ENCODE results near the gene SP4.
"Not testable (repeated sequence)": the region's sequence is repeated elsewhere in the genome, so short reads cannot be mapped to it uniquely, and the experiment has no call there.

SP4 gene

GRCh38 chr7:21514062-21514461 is 86.2 kb downstream of the SP4 start:
- no peak overlapping the region for H3K4me3 ChIP-seq (ENCODE audit: low read depth, low read length)
- H2AFZ ChIP-seq, result no peak overlapping the region
- no peaks in the 10 kb centered on the region for H3K9me3 ChIP-seq (ENCODE audit: control insufficient read depth, low read length)
- H3K79me2 ChIP-seq, result no peaks in the 10 kb centered on the region
- no peak for TF ChIP-seq CTCF (IDR thresholded peaks at IDR 0.05)
- no peak overlapping the region for H3K27ac ChIP-seq
- no peak overlapping the region for H3K9ac ChIP-seq
- peaks cover 7% of the 10 kb centered on the region for H3K36me3 ChIP-seq (ENCODE audit: control insufficient read depth, insufficient read depth, low read length)
- H3K27me3 ChIP-seq (ENCODE audit: control insufficient read depth, insufficient read depth, low read length), result no peaks in the 10 kb centered on the region
- no peak overlapping the region for H3K4me2 ChIP-seq (ENCODE audit: low read length)
- H3K4me1 ChIP-seq, result no peaks in the 10 kb centered on the region

- no peaks in the 10 kb centered on the region for H3K9me3 ChIP-seq (ENCODE audit: control insufficient read depth, low read length)
- TF ChIP-seq CTCF (IDR thresholded peaks at IDR 0.05), result no peak
- H3K9ac ChIP-seq, result no peak overlapping the region
- no peak overlapping the region for H3K4me3 ChIP-seq (ENCODE audit: low read depth, low read length)
- H3K4me1 ChIP-seq, result no peaks in the 10 kb centered on the region
- no peaks in the 10 kb centered on the region for H3K27me3 ChIP-seq (ENCODE audit: control insufficient read depth, insufficient read depth, low read length)
- H3K27ac ChIP-seq, result no peak overlapping the region
- H3K4me2 ChIP-seq (ENCODE audit: low read length), result no peak overlapping the region
- H3K79me2 ChIP-seq, result no peaks in the 10 kb centered on the region
- no peaks in the 10 kb centered on the region for H3K36me3 ChIP-seq (ENCODE audit: control insufficient read depth, insufficient read depth, low read length)
- no peak overlapping the region for H2AFZ ChIP-seq
Observed at GRCh38 chr7:21524680-21525079, 96.8 kb downstream of the SP4 start.

GRCh38 chr7:21526007-21526406 is 98.1 kb downstream of the SP4 start:
- Histone ChIP-seq H3K79me2 (no peaks in the 10 kb centered on the region), H3K9ac (no peak overlapping the region), H3K4me1 (no peaks in the 10 kb centered on the region), H3K9me3 (ENCODE audit: control insufficient read depth, low read length) (no peaks in the 10 kb centered on the region), H3K27me3 (ENCODE audit: control insufficient read depth, insufficient read depth, low read length) (no peaks in the 10 kb centered on the region), H3K4me2 (ENCODE audit: low read length) (no peak overlapping the region), H3K36me3 (ENCODE audit: control insufficient read depth, insufficient read depth, low read length) (no peaks in the 10 kb centered on the region), H3K27ac (no peak overlapping the region), H3K4me3 (ENCODE audit: low read depth, low read length) (no peak overlapping the region), H2AFZ (no peak overlapping the region)
- peak; percentile 35 for TF ChIP-seq CTCF (IDR thresholded peaks at IDR 0.05)

- H3K9ac ChIP-seq, result no peak overlapping the region
- no peak overlapping the region for H3K4me3 ChIP-seq (ENCODE audit: low read depth, low read length)
Observed at GRCh38 chr7:21526448-21526847, 98.6 kb downstream of the SP4 start.

GRCh38 chr7:21532485-21532884 is 104.6 kb downstream of the SP4 start:
- H3K36me3 ChIP-seq (ENCODE audit: control insufficient read depth, insufficient read depth, low read length); H3K4me2 ChIP-seq (ENCODE audit: low read length); H2AFZ ChIP-seq; H3K4me1 ChIP-seq; H3K4me3 ChIP-seq (ENCODE audit: low read depth, low read length); H3K27me3 ChIP-seq (ENCODE audit: control insufficient read depth, insufficient read depth, low read length); H3K79me2 ChIP-seq; H3K27ac ChIP-seq; H3K9ac ChIP-seq; H3K9me3 ChIP-seq (ENCODE audit: control insufficient read depth, low read length): not testable (repeated sequence)

More at GRCh38 chr7:21526448-21526847, 98.6 kb downstream of the SP4 start:
- no peak for TF ChIP-seq CTCF (IDR thresholded peaks at IDR 0.05)
- H3K36me3 ChIP-seq (ENCODE audit: control insufficient read depth, insufficient read depth, low read length), result no peaks in the 10 kb centered on the region
- no peak overlapping the region for H3K27ac ChIP-seq
- H3K27me3 ChIP-seq (ENCODE audit: control insufficient read depth, insufficient read depth, low read length), result no peaks in the 10 kb centered on the region
- no peak overlapping the region for H3K4me2 ChIP-seq (ENCODE audit: low read length)
- no peaks in the 10 kb centered on the region for H3K4me1 ChIP-seq
- H3K9me3 ChIP-seq (ENCODE audit: control insufficient read depth, low read length), result no peaks in the 10 kb centered on the region
- no peak overlapping the region for H2AFZ ChIP-seq
- no peaks in the 10 kb centered on the region for H3K79me2 ChIP-seq

- H2AFZ ChIP-seq; H3K9me3 ChIP-seq (ENCODE audit: control insufficient read depth, low read length); H3K27ac ChIP-seq; H3K4me1 ChIP-seq; H3K9ac ChIP-seq; H3K79me2 ChIP-seq; H3K4me2 ChIP-seq (ENCODE audit: low read length); H3K36me3 ChIP-seq (ENCODE audit: control insufficient read depth, insufficient read depth, low read length); H3K4me3 ChIP-seq (ENCODE audit: low read depth, low read length); H3K27me3 ChIP-seq (ENCODE audit: control insufficient read depth, insufficient read depth, low read length): not testable (repeated sequence)
Observed at GRCh38 chr7:21533646-21534045, 105.8 kb downstream of the SP4 start.

- not testable (repeated sequence) for H3K27me3 ChIP-seq (ENCODE audit: control insufficient read depth, insufficient read depth, low read length); H3K4me2 ChIP-seq (ENCODE audit: low read length); H3K27ac ChIP-seq; H3K9ac ChIP-seq; H3K4me3 ChIP-seq (ENCODE audit: low read depth, low read length); H2AFZ ChIP-seq; H3K36me3 ChIP-seq (ENCODE audit: control insufficient read depth, insufficient read depth, low read length); H3K9me3 ChIP-seq (ENCODE audit: control insufficient read depth, low read length)
- Histone ChIP-seq H3K4me1 (peaks cover 24% of the 10 kb centered on the region), H3K79me2 (peaks cover 18% of the 10 kb centered on the region)
Observed at GRCh38 chr7:21536445-21537118, 108.7 kb downstream of the SP4 start.
